Smooth muscle cell (in vitro differentiated cells): ENCODE data around the gene CTIF. TPM values are rescaled to one million over a fixed set of nuclear protein-coding genes. Genes with fewer than 3 reads are reported as not detected.

ENCODE experiments used
- DNase-seq: peaks from one replicate; lab custom pipeline; 2025; ENCODE audit not compliant: unreplicated experiment; lab: John Stamatoyannopoulos, UW
- H2AFZ ChIP-seq: fragments of 200-600 bp; sonication (generic); 2 replicates; pipeline ENCODE4 v1.6.0; 2016; ENCODE audit warnings: antibody characterized with exemption, low read depth, mild to moderate bottlenecking
- H3F3A ChIP-seq: fragments of 200-600 bp; sonication (generic); 2 replicates; pipeline ENCODE4 v1.6.0; 2017; ENCODE audit warnings: antibody characterized with exemption, low read depth
- H3K27ac ChIP-seq: fragments of 200-600 bp; sonication (generic); 2 replicates; pipeline ENCODE4 v1.5.1; 2016; ENCODE audit warnings: low read depth, mild to moderate bottlenecking
- H3K27me3 ChIP-seq: fragments of 200-600 bp; sonication (generic); 2 replicates; pipeline ENCODE4 v1.6.1; 2016; ENCODE audit warnings: low read depth, mild to moderate bottlenecking
- H3K36me3 ChIP-seq: fragments of 200-600 bp; sonication (generic); 2 replicates; pipeline ENCODE4 v1.5.1; 2016; ENCODE audit warnings: low read depth
- H3K4me1 ChIP-seq: fragments of 200-600 bp; sonication (generic); 2 replicates; pipeline ENCODE4 v1.5.1; 2016; ENCODE audit warnings: low read depth
- H3K4me2 ChIP-seq: fragments of 200-600 bp; sonication (generic); 2 replicates; pipeline ENCODE4 v1.6.0; 2016; ENCODE audit warnings: mild to moderate bottlenecking
- H3K4me3 ChIP-seq: fragments of 200-600 bp; sonication (generic); 2 replicates; pipeline ENCODE4 v1.5.1; 2016; ENCODE audit warnings: mild to moderate bottlenecking
- H3K79me2 ChIP-seq: fragments of 200-600 bp; sonication (generic); 2 replicates; pipeline ENCODE4 v1.6.0; 2016; ENCODE audit warnings: low read depth, mild to moderate bottlenecking
- H3K9ac ChIP-seq: fragments of 200-600 bp; sonication (generic); 2 replicates; pipeline ENCODE4 v1.6.0; 2016; ENCODE audit warnings: low read depth
- H3K9me3 ChIP-seq: fragments of 200-600 bp; sonication (generic); replicated peaks from 2 replicates; pipeline ENCODE4 v1.5.1; 2016; ENCODE audit warnings: low read depth
- H4K20me1 ChIP-seq: fragments of 200-600 bp; sonication (generic); 2 replicates; pipeline ENCODE4 v1.6.0; 2016; ENCODE audit warnings: low read depth
- WGBS: methylation state at CpG from one replicate; pipeline ENCODE4 v1.1.7; 2016; ENCODE audit warnings: low lambda C conversion rate; 5-methylcytosine and 5-hydroxymethylcytosine counted together
- polyA plus RNA-seq: library from polyadenylated mRNA; unstranded; fragments of >200 nt; fragmentation: Nextera tagmentation; extraction: Ambion mirVana; gene quantifications from 2 replicates; pipeline ENCODE4 v1.2.1, GENCODE V29; 2016
- total RNA-seq: library from RNA; depleted of rRNA; stranded (reverse); fragments of >200 nt; gene quantifications from 2 replicates; pipeline ENCODE4 v1.2.3, GENCODE V29; 2014
- TF ChIP-seq, protein P1 (sequence below): fragments of 200-600 bp; sonication (generic); IDR thresholded peaks from 2 replicates; pipeline ENCODE4 v1.5.1; 2017; ENCODE audit warnings: borderline replicate concordance, mild to moderate bottlenecking, antibody characterized with exemption; ENCODE audit not compliant: insufficient read depth, poor library complexity, severe bottlenecking

CTIF gene
- total and polyA plus RNA-seq, 2 experiments from 2014 or later = 22.2 to 25.3 TPM

DNA sequence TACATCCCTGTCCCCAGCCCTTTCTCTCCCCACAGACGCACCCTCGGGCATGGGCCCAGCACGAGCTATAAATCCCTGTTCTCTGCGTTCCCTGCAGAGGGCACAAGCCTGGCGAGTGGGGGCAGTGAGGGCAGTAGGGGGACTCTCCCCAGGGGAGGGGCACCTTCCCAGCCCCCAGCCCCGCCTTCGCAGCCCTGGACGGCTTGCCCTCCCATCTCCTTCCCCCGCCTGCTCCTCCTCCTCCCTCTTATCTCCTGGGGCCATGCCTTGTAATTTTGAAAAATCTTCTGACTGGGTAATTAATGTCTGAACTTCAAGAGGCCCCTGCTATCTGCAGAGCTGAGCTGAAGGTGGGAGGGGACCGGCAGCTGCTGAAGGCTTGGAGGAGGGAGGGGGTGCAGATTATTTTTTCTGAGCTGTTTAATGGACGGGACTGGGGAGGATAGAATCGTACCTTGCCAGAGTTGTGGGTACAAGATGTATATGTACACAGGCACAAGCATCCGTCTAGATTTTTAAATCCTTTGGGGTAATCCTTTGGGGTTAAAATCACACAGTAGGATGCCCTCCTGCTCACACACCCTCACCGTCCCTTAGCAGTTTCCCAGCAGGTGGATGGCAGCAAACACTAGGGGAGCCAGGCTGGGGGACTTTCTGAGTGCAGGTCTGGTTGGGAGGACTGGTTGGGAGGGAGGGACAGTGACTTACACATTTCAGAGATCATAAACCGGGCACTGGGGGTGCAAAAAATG is 290.0 kb downstream of the CTIF start:
- H4K20me1 ChIP-seq = no peaks in the 10 kb centered on the region
- H3K4me1 ChIP-seq = peaks cover 74% of the 10 kb centered on the region
- H3F3A ChIP-seq = peaks cover 44% of the 10 kb centered on the region
- no peaks in the 10 kb centered on the region for H3K27me3 ChIP-seq
- peak overlapping the region; percentile 79 for H3K9ac ChIP-seq
- no peak overlapping the region for H2AFZ ChIP-seq
- WGBS = 13% methylated on average over 11 of the region's 15 CpGs
- peak overlapping the region; percentile 78 for H3K4me2 ChIP-seq
- no peaks in the 10 kb centered on the region for H3K36me3 ChIP-seq
- DNase-seq = no peak
- peaks cover 25% of the 10 kb centered on the region for H3K79me2 ChIP-seq
- H3K4me3 ChIP-seq = peak overlapping the region; percentile 29
- no peaks in the 10 kb centered on the region for H3K9me3 ChIP-seq
- TF ChIP-seq, protein P1, sequence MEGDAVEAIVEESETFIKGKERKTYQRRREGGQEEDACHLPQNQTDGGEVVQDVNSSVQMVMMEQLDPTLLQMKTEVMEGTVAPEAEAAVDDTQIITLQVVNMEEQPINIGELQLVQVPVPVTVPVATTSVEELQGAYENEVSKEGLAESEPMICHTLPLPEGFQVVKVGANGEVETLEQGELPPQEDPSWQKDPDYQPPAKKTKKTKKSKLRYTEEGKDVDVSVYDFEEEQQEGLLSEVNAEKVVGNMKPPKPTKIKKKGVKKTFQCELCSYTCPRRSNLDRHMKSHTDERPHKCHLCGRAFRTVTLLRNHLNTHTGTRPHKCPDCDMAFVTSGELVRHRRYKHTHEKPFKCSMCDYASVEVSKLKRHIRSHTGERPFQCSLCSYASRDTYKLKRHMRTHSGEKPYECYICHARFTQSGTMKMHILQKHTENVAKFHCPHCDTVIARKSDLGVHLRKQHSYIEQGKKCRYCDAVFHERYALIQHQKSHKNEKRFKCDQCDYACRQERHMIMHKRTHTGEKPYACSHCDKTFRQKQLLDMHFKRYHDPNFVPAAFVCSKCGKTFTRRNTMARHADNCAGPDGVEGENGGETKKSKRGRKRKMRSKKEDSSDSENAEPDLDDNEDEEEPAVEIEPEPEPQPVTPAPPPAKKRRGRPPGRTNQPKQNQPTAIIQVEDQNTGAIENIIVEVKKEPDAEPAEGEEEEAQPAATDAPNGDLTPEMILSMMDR = peak; percentile 7
- H3K27ac ChIP-seq = peak overlapping the region; percentile 92

DNA sequence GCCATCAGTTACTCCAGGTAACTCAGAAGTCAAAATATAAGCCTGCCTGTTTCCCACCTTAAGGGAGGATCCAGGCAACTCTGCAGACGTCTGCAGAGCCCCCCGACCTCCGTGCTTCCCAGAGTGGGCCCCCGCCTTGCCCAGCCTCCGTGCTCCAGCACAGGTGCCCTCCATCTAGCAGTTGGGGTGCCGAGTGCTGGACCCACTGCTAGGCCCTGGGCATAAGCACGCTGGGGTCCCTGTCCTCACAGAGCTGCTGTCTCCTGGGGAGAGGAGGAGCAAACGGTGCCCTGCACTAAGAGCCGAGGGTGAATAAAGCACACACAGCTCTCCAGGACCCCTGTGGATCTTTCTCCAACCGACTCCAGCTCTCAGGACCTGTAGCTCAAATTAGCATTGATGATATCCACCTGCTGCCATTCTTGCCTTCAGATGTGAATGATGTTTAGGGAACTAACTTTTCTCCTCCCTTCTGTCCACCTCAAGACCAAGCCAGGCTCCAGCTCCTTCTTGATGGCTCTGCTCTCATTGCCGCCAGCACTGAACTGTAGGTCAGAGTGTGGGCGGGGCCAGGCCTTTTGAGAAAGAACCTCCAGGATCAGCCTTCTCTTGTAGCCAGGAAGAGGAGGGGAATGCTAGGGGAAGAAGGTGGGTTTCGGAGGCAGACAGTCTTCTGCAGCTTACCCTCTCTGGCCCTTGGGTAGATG is 290.8 kb downstream of the CTIF start:
- no peak overlapping the region for H2AFZ ChIP-seq
- H3K36me3 ChIP-seq = no peaks in the 10 kb centered on the region
- peaks cover 79% of the 10 kb centered on the region for H3K4me1 ChIP-seq
- H3K27ac ChIP-seq = peak overlapping the region; percentile 92
- H4K20me1 ChIP-seq = no peaks in the 10 kb centered on the region
- H3K4me2 ChIP-seq = peak overlapping the region; percentile 78
- no peaks in the 10 kb centered on the region for H3K9me3 ChIP-seq
- no peaks in the 10 kb centered on the region for H3K27me3 ChIP-seq
- 53% methylated on average over 13 of the region's 13 CpGs for WGBS
- DNase-seq = no peak
- peaks cover 18% of the 10 kb centered on the region for H3K79me2 ChIP-seq
- TF ChIP-seq, protein P1 = no peak
- peaks cover 50% of the 10 kb centered on the region for H3F3A ChIP-seq
- no peak overlapping the region for H3K4me3 ChIP-seq
- no peak overlapping the region for H3K9ac ChIP-seq

DNA sequence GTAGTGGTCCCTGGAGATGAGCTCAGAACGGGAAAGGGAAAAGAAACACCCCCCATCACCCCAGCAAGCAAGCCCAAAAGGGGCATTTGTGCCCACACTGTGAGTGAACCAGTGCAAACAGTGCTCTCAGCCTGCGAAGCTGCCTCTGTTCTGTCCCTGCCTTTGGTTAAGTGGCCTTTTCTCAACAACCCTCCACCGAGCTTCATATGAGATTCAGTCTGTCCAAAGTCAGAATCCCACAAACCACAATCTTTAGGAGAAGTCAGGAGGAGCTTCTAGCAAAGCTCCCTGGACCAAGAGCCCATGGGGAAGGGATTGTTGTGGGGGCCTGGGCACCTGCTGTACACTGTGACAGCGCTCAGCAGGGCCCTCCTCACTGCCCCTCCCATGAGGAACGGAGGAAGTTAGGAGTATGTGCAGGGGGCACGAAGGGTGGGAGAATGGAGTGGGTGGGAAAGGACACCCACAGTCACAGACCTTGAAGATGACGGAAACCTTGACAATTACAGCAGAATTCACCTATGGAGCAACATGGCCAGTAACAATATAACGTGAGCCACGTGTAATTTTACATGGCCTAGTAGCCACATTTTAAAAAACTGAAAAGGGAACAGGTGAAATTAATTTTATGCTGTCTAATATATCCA is 292.4 kb downstream of the CTIF start:
- Histone ChIP-seq H3K27ac (peak overlapping the region; percentile 92), H2AFZ (no peak overlapping the region), H3K4me1 (peaks cover 64% of the 10 kb centered on the region), H3K4me2 (peak overlapping the region; percentile 31), H3K36me3 (no peaks in the 10 kb centered on the region), H3K9ac (no peak overlapping the region), H3K4me3 (no peak overlapping the region), H3K27me3 (no peaks in the 10 kb centered on the region), H3K9me3 (no peaks in the 10 kb centered on the region), H3F3A (peaks cover 48% of the 10 kb centered on the region), H4K20me1 (no peaks in the 10 kb centered on the region), H3K79me2 (peaks cover 21% of the 10 kb centered on the region)
- DNase-seq = no peak
- 74% methylated on average over 9 of the region's 9 CpGs for WGBS
- TF ChIP-seq, protein P1 = no peak
